GM12874 (cell line): Measurements from ENCODE around the gene SERHL2.

Source experiments
- CTCF ChIP-seq: IDR thresholded peaks from 2 replicates; pipeline ENCODE4 v1.5.1; 2011; ENCODE audit warnings: low read depth, mild to moderate bottlenecking, control low read depth, low read length, moderate library complexity; ENCODE audit not compliant: insufficient read depth

SERHL2 gene

GRCh38 chr22:42613872-42614301 is 60.1 kb downstream of the SERHL2 start:
- TF ChIP-seq CTCF: no peak

- 0 out of 2 replicates have a peak, but pooled peaks have one; percentile 10 for TF ChIP-seq CTCF
Measured at GRCh38 chr22:42614312-42615091, 60.7 kb downstream of the SERHL2 start, which contains the start of gene POLDIP3. TSS of gene POLDIP3 (minus strand) at chr22:42614883. CDS start at chr22:42614857, 26 bp downstream.

GRCh38 chr22:42615092-42615859 is 61.5 kb downstream of the SERHL2 start:
- no peak for TF ChIP-seq CTCF

GRCh38 chr22:42617155-42617983 is 63.6 kb downstream of the SERHL2 start:
- no peak for TF ChIP-seq CTCF

GRCh38 chr22:42619261-42620063 is 65.7 kb downstream of the SERHL2 start:
- no peak for TF ChIP-seq CTCF

- no peak for TF ChIP-seq CTCF
Measured at GRCh38 chr22:42620084-42620483, 66.3 kb downstream of the SERHL2 start.
